ENCODE results near the gene WDR55.

WDR55 gene

DNA sequence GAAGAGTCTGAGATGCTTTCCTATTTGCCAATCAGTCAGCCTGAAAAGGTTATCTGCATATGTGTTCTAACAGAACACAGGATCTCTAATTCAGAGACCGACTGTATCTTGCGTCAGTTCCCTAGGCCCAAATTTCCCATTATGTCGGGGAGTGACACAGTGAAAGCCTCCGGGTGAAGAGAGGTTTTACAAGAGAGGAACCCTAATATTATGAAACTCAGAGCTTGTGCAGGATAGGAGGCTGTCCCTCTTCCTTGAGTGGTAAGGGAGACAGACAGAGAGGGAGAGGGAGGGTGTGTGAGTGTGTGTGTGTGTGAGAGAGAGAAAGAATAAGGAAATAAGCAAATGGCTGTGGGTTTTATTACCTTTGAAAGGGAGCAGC, 33.7 kb upstream of the WDR55 start:
- H3K36me3 ChIP-seq (ENCODE audit: insufficient read depth, insufficient read length, low read length), result no peaks in the 10 kb centered on the region
- H3K4me3 ChIP-seq (ENCODE audit: insufficient read length, low read depth), result no peak overlapping the region
- peaks cover 2% of the 10 kb centered on the region for H3K4me1 ChIP-seq (ENCODE audit: insufficient read depth, insufficient read length)
- peaks cover 50% of the 10 kb centered on the region for H3K9me3 ChIP-seq (ENCODE audit: insufficient read depth, low read length)
- no peak overlapping the region for H3K9ac ChIP-seq (ENCODE audit: insufficient read length, low read depth)
- TF ChIP-seq SUZ12 (IDR thresholded peaks at IDR 0.05; ENCODE audit: extremely low read depth, insufficient read depth, insufficient read length) (no peak), YY1 (IDR thresholded peaks at IDR 0.05; ENCODE audit: insufficient read depth, insufficient read length) (no peak), ZNF274 (IDR thresholded peaks at IDR 0.05; ENCODE audit: low read depth, low read length) (no peak)
- H3K27me3 ChIP-seq (ENCODE audit: insufficient read depth, insufficient read length), result peaks cover 25% of the 10 kb centered on the region
- DNase-seq (ENCODE audit: low read depth, low spot score), result no peak

DNA sequence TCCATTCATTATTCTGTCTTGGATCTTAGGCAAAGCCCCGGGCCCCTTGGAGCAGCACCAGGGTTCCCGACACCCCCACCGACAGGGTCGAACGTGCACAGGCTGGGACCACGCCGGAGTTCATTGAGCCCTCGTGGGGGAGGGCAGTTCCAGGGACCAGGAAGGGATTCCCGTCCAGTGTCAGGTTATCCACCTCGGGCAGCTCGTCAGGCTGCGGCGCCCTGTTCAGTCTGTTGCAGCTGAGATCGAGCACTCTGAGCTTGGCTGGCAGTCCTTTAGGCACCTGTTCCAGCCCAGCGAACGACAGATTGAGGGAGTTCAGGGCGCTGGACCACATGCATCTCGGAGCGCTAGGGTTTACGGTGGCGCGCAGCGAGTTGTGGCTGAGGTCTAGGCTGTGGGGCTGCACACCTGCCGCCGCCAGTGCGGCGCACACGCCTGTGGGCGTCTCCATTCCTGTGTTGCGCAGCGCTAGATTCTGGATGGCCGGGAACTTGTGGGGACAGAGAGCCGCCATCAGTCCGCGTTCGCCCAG, 32.8 kb upstream of the WDR55 start:
- TF ChIP-seq ZNF274 (IDR thresholded peaks at IDR 0.05; ENCODE audit: low read depth, low read length), result no peak
- TF ChIP-seq SUZ12 (IDR thresholded peaks at IDR 0.05; ENCODE audit: extremely low read depth, insufficient read depth, insufficient read length), result no peak
- TF ChIP-seq YY1 (IDR thresholded peaks at IDR 0.05; ENCODE audit: insufficient read depth, insufficient read length), result no peak
- no peak for DNase-seq (ENCODE audit: low read depth, low spot score)
- Histone ChIP-seq H3K4me3 (ENCODE audit: insufficient read length, low read depth) (no peak overlapping the region), H3K27me3 (ENCODE audit: insufficient read depth, insufficient read length) (peaks cover 25% of the 10 kb centered on the region), H3K9me3 (ENCODE audit: insufficient read depth, low read length) (peaks cover 46% of the 10 kb centered on the region), H3K4me1 (ENCODE audit: insufficient read depth, insufficient read length) (peaks cover 2% of the 10 kb centered on the region), H3K9ac (ENCODE audit: insufficient read length, low read depth) (no peak overlapping the region), H3K36me3 (ENCODE audit: insufficient read depth, insufficient read length, low read length) (no peaks in the 10 kb centered on the region)

DNA sequence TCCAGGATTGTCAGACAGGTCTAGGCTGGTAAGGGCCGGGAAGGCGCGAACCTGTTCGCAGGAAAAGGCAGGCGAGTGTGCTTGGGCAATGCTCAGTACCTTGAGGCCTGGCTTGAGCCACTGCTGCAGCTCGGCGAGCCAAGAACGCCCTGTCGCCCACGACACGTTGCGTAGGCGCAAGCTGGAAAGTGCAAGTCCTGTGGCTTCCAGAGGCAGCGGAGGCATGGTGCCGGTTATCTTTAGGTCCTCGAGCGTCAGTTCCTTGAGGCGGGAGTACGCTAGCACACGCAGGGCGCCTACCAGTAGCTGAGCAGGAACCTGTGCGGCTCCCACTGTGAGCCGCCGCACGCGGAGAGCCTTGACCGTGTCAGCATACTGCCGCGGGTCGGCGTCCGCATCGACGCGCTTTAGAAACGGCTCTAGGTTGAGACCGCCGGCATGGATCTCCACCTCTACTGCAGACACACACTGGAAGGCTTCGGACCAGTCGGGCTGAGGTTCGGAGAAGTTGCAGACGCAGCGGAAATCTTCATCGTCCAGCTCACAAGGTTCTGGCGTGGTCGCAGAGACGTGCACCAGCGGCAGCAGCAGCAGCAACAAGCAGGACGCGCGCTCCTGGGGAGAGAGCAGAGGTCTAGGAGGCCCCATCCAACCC, 32.2 kb upstream of the WDR55 start:
- TF ChIP-seq SUZ12 (IDR thresholded peaks at IDR 0.05; ENCODE audit: extremely low read depth, insufficient read depth, insufficient read length) (no peak), ZNF274 (IDR thresholded peaks at IDR 0.05; ENCODE audit: low read depth, low read length) (no peak), YY1 (IDR thresholded peaks at IDR 0.05; ENCODE audit: insufficient read depth, insufficient read length) (no peak)

DNA sequence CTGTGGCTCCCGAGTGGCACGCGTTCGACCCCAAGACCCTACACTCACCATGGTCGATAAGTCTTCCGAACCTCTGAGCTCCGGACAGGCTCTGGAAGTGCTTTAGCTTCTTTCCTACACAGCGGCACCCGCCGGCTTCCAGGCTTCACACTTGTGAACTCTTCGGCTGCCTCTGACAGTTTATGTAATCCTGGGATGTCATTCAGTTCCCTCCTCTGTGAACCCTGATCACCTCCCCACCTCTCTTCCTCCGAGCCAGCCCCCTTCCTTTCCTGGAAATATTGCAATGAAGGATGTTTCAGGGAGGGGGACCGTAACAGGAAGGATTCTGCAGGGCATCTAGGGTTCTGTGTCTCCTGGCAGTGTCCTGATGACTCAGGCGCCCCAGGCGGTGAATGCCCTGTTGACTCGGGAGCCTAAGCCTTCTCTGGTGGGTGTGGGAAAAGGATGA, 31.7 kb upstream of the WDR55 start, which contains the start of gene CD14:
CD14 (minus strand) TSS at position 155 of the 451 bp plus-strand sequence; CDS start at position 51, 104 bp downstream.
- H3K36me3 ChIP-seq (ENCODE audit: insufficient read depth, insufficient read length, low read length), result no peaks in the 10 kb centered on the region
- H3K27me3 ChIP-seq (ENCODE audit: insufficient read depth, insufficient read length), result peaks cover 25% of the 10 kb centered on the region
- DNase-seq (ENCODE audit: low read depth, low spot score), result no peak
- peaks cover 35% of the 10 kb centered on the region for H3K9me3 ChIP-seq (ENCODE audit: insufficient read depth, low read length)
- peak within 1 kb of the TSS; percentile 10 for H3K4me3 ChIP-seq (ENCODE audit: insufficient read length, low read depth)
- no peak for TF ChIP-seq YY1 (IDR thresholded peaks at IDR 0.05; ENCODE audit: insufficient read depth, insufficient read length)
- TF ChIP-seq ZNF274 (IDR thresholded peaks at IDR 0.05; ENCODE audit: low read depth, low read length), result no peak
- H3K4me1 ChIP-seq (ENCODE audit: insufficient read depth, insufficient read length), result peaks cover 2% of the 10 kb centered on the region
- peak within 1 kb of the TSS; percentile 9 for H3K9ac ChIP-seq (ENCODE audit: insufficient read length, low read depth)

More for the DNA sequence above, 32.2 kb upstream of the WDR55 start:
- DNase-seq (ENCODE audit: low read depth, low spot score), result no peak
- Histone ChIP-seq H3K9ac (ENCODE audit: insufficient read length, low read depth) (peak overlapping the region; percentile 9), H3K9me3 (ENCODE audit: insufficient read depth, low read length) (peaks cover 40% of the 10 kb centered on the region), H3K36me3 (ENCODE audit: insufficient read depth, insufficient read length, low read length) (no peaks in the 10 kb centered on the region), H3K4me1 (ENCODE audit: insufficient read depth, insufficient read length) (peaks cover 2% of the 10 kb centered on the region), H3K4me3 (ENCODE audit: insufficient read length, low read depth) (peak overlapping the region; percentile 10), H3K27me3 (ENCODE audit: insufficient read depth, insufficient read length) (peaks cover 25% of the 10 kb centered on the region)

DNA sequence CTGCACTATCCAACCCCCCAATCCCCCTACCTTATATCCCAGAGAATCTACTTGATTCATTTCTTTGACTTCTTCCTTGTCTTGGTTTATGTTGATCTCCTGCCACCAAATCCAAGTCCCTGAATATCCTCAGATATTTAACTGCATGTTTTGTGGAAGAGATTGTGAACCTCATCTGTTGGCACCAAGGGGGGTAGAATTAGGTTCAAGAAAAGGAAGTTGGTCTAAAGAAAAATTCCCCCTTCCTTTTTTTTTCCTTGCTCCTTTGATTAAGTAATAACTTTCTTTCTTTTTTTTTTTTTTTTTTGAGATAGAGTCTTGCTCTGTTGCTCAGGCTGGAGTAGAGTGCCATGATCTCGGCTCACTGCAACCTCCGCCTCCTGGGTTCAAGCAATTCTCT, 31.2 kb upstream of the WDR55 start:
- Histone ChIP-seq H3K4me1 (ENCODE audit: insufficient read depth, insufficient read length) (peaks cover 2% of the 10 kb centered on the region), H3K9me3 (ENCODE audit: insufficient read depth, low read length) (peaks cover 30% of the 10 kb centered on the region), H3K9ac (ENCODE audit: insufficient read length, low read depth) (no peak overlapping the region), H3K27me3 (ENCODE audit: insufficient read depth, insufficient read length) (peaks cover 25% of the 10 kb centered on the region), H3K4me3 (ENCODE audit: insufficient read length, low read depth) (no peak overlapping the region), H3K36me3 (ENCODE audit: insufficient read depth, insufficient read length, low read length) (no peaks in the 10 kb centered on the region)
- no peak for TF ChIP-seq YY1 (IDR thresholded peaks at IDR 0.05; ENCODE audit: insufficient read depth, insufficient read length)
- TF ChIP-seq SUZ12 (IDR thresholded peaks at IDR 0.05; ENCODE audit: extremely low read depth, insufficient read depth, insufficient read length), result no peak
- no peak for TF ChIP-seq ZNF274 (IDR thresholded peaks at IDR 0.05; ENCODE audit: low read depth, low read length)
- DNase-seq (ENCODE audit: low read depth, low spot score), result no peak

DNA sequence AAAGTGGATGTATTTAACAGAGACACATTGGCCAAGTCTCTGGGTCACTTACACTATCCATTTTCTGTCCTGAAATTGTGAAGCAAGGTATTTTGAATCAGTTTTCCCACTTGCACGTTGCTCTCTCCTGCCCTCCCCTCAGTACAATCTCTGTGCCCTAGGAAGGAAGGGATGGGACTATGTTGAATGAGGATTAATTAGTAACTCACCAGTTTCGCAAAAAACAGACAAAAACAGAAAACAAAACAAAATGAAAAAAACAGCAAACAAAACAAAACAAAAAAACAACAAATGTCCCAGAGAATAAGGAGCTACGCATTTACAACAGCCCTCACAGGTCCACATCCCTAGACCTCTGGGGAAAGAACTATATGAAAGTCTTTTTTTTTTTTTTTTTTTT, 30.6 kb upstream of the WDR55 start:
- H3K27me3 ChIP-seq (ENCODE audit: insufficient read depth, insufficient read length), result peaks cover 25% of the 10 kb centered on the region

More for the DNA sequence above, 30.6 kb upstream of the WDR55 start:
- Histone ChIP-seq H3K9ac (ENCODE audit: insufficient read length, low read depth) (no peak overlapping the region), H3K4me3 (ENCODE audit: insufficient read length, low read depth) (no peak overlapping the region), H3K36me3 (ENCODE audit: insufficient read depth, insufficient read length, low read length) (no peaks in the 10 kb centered on the region), H3K9me3 (ENCODE audit: insufficient read depth, low read length) (peaks cover 24% of the 10 kb centered on the region), H3K4me1 (ENCODE audit: insufficient read depth, insufficient read length) (peaks cover 2% of the 10 kb centered on the region)
- DNase-seq (ENCODE audit: low read depth, low spot score), result no peak
- TF ChIP-seq ZNF274 (IDR thresholded peaks at IDR 0.05; ENCODE audit: low read depth, low read length) (no peak), YY1 (IDR thresholded peaks at IDR 0.05; ENCODE audit: insufficient read depth, insufficient read length) (no peak), SUZ12 (IDR thresholded peaks at IDR 0.05; ENCODE audit: extremely low read depth, insufficient read depth, insufficient read length) (no peak)
